Spleen (tissue), 11 donors: ENCODE results near the gene DAB1. TPM values are rescaled to one million over a fixed set of nuclear protein-coding genes. Genes with fewer than 3 reads are reported as not detected.

Experiments used
- DNase-seq: peaks from one replicate; pipeline ENCODE4 v3.0.0-alpha.2; 2020
- H3K27ac ChIP-seq, 8 donors: fragments of 200-600 bp; sonication (generic) in 7 of 8; 1 replicate in 4 of 8; 2 replicates in 4 of 8; pipeline versions ENCODE4 v1.5.0 to v1.8.0; 2016 to 2021; ENCODE audit warnings: inconsistent platforms in 4 of 8, mild to moderate bottlenecking in 4 of 8, moderate library complexity in 1 of 8
- H3K27me3 ChIP-seq, 7 donors: fragments of 200-600 bp; sonication (generic) in 6 of 7; replicated peaks in 1 of 7; 1 replicate in 4 of 7; 2 replicates in 3 of 7; pipeline versions ENCODE4 v1.5.0 to v1.8.0; 2016 to 2021; ENCODE audit warnings: inconsistent platforms in 3 of 7, mild to moderate bottlenecking in 1 of 7
- H3K36me3 ChIP-seq, 6 donors: fragments of 200-600 bp; sonication (generic) in 5 of 6; 1 replicate in 4 of 6; 2 replicates in 2 of 6; pipeline versions ENCODE4 v1.5.0 to v1.8.0; 2016 to 2021; ENCODE audit warnings: inconsistent platforms in 2 of 6
- H3K4me1 ChIP-seq, 6 donors: fragments of 200-600 bp; sonication (generic) in 5 of 6; 1 replicate in 3 of 6; 2 replicates in 3 of 6; pipeline versions ENCODE4 v1.5.0 to v1.8.0; 2016 to 2021; ENCODE audit warnings: inconsistent platforms in 3 of 6
- H3K4me3 ChIP-seq, 8 donors: fragments of 200-600 bp; sonication (generic) in 7 of 8; 1 replicate in 4 of 8; 2 replicates in 4 of 8; pipeline versions ENCODE4 v1.5.0 to v1.8.0; 2016 to 2021; ENCODE audit warnings: inconsistent platforms in 4 of 8, mild to moderate bottlenecking in 4 of 8, moderate library complexity in 2 of 8
- H3K9me3 ChIP-seq, 8 donors: fragments of 200-600 bp; sonication (generic) in 7 of 8; 1 replicate in 4 of 8; 2 replicates in 4 of 8; pipeline versions ENCODE4 v1.5.0 to v1.8.0; 2016 to 2021; ENCODE audit warnings: inconsistent platforms in 4 of 8
- CTCF ChIP-seq, 11 experiments: fragments of 200-600 bp in 7 of 11; fragments of 450-650 bp in 4 of 11; sonication (generic) in 4 of 11; IDR thresholded peaks in 8 of 11; conservative IDR thresholded peaks in 3 of 11; 1 replicate in 7 of 11; 2 replicates in 4 of 11; pipeline versions ENCODE4 v1.4.0 to v1.8.0; 2016 to 2021; ENCODE audit warnings: antibody characterized with exemption in 11 of 11, inconsistent platforms in 4 of 11, mild to moderate bottlenecking in 1 of 11
- POLR2A ChIP-seq, 3 donors: fragments of 450-650 bp; IDR thresholded peaks; one replicate each; pipeline ENCODE4 v1.5.1; 2017; ENCODE audit warnings: antibody characterized with exemption in 3 of 3, mild to moderate bottlenecking in 1 of 3
- POLR2AphosphoS5 ChIP-seq, 3 donors: sonication (generic); formaldehyde crosslinking; IDR thresholded peaks; one replicate each; pipeline ENCODE4 v1.5.1; 2017; ENCODE audit warnings: antibody characterized with exemption in 3 of 3
- WGBS, 5 donors: extraction: QIAGEN DNeasy Blood & Tissue Kit in 3 of 5; methylation state at CpG; one replicate each; pipeline versions ENCODE4 v1.1.5 to v1.1.7; 2013 to 2018; 5-methylcytosine and 5-hydroxymethylcytosine counted together
- intact Hi-C: fragments of 100-400 bp; cut with DNase I; formaldehyde crosslinking; loops from one replicate; pipeline ENCODE4 v1.15.0; 2023; ENCODE audit warnings: low total_unique reads
- polyA plus RNA-seq, 3 donors: library from polyadenylated mRNA; stranded (reverse); fragments of 200-250 nt; gene quantifications; one replicate each; pipeline ENCODE4 v1.2.1, GENCODE V29; 2013
- total RNA-seq, 7 donors: library from RNA; depleted of rRNA in 3 of 7; stranded (reverse); fragments of >200 nt in 3 of 7; fragmentation: NEBNext Ultra II Directional in 4 of 7; extraction: Animal tissue kit (Norgen Biotek cat#: 25700) in 4 of 7; gene quantifications; one replicate each; pipeline versions ENCODE4 v1.1.0 to v1.2.1, GENCODE V29; 2016 to 2021
- donor health status: healthy with polysubstance abuse.
- donor health status: DM: no; HTN: no; CAD: no; lungs with moderate emphysema.
- donor health status: DM: no; HTN: no; CAD: no.
- donor health status: Bipolar disorder and iron deficiency.
- donor health status: healthy.
- donor health status: DM: no; HTN: no; CAD: no.
- donor health status: DM: yes; HTN: yes; CAD: no.

DAB1 gene
- total and polyA plus RNA-seq, 10 donors: 0.03 to 0.70 (median 0.26) TPM; not detected in 1

GRCh38 chr1:56961426-56961825, 462.4 kb downstream of the DAB1 start:
- no peaks in the 10 kb centered on the region for H3K4me1 ChIP-seq
- DNase-seq: no peak
- no peak overlapping the region for H3K4me3 ChIP-seq
- no peak overlapping the region for H3K27ac ChIP-seq
- no peaks in the 10 kb centered on the region for H3K9me3 ChIP-seq
- TF ChIP-seq POLR2AphosphoS5 (IDR thresholded peaks at IDR 0.05) (no peak), POLR2A (IDR thresholded peaks at IDR 0.05) (no peak), CTCF (IDR thresholded peaks at IDR 0.05 in 8 of 11, conservative IDR thresholded peaks at IDR 0.05 in 3 of 11) (no peak)
- peaks cover 0 to 9% (median 0%) of the 10 kb centered on the region in 7 donors for H3K27me3 ChIP-seq
- H3K36me3 ChIP-seq: no peaks in the 10 kb centered on the region
- intact Hi-C loops: no loop called here
- 78 to 86% (median 80%) methylated on average over 10 of the region's 10 CpGs for WGBS, 5 donors

GRCh38 chr1:56958526-56958925, 465.3 kb downstream of the DAB1 start:
- no peak for DNase-seq
- intact Hi-C loops: no loop called here
- WGBS, 5 donors: 61 to 77% (median 66%) methylated on average over 2 of the region's 2 CpGs
- TF ChIP-seq POLR2A (IDR thresholded peaks at IDR 0.05): no peak
- no peak for TF ChIP-seq POLR2AphosphoS5 (IDR thresholded peaks at IDR 0.05)
- no peak for TF ChIP-seq CTCF (IDR thresholded peaks at IDR 0.05 in 8 of 11, conservative IDR thresholded peaks at IDR 0.05 in 3 of 11)
- Histone ChIP-seq H3K27ac (no peak overlapping the region), H3K36me3 (no peaks in the 10 kb centered on the region), H3K9me3 (no peaks in the 10 kb centered on the region), H3K27me3 (peaks cover 0 to 9% (median 0%) of the 10 kb centered on the region in 7 donors), H3K4me1 (no peaks in the 10 kb centered on the region), H3K4me3 (no peak overlapping the region)

GRCh38 chr1:56957931-56958330, 465.9 kb downstream of the DAB1 start:
- intact Hi-C loops: no loop called here
- Histone ChIP-seq H3K36me3 (no peaks in the 10 kb centered on the region), H3K27ac (no peak overlapping the region), H3K27me3 (peaks cover 0 to 9% (median 0%) of the 10 kb centered on the region in 7 donors), H3K4me1 (no peaks in the 10 kb centered on the region), H3K9me3 (no peaks in the 10 kb centered on the region), H3K4me3 (no peak overlapping the region)
- TF ChIP-seq POLR2A (IDR thresholded peaks at IDR 0.05): no peak
- no peak for TF ChIP-seq POLR2AphosphoS5 (IDR thresholded peaks at IDR 0.05)
- no peak for TF ChIP-seq CTCF (IDR thresholded peaks at IDR 0.05 in 8 of 11, conservative IDR thresholded peaks at IDR 0.05 in 3 of 11)
- 55 to 73% (median 64%) methylated on average over 3 of the region's 3 CpGs for WGBS, 5 donors
- DNase-seq: no peak

- no peak overlapping the region for H3K4me3 ChIP-seq
- no peaks in the 10 kb centered on the region for H3K4me1 ChIP-seq
- no peak for TF ChIP-seq CTCF (IDR thresholded peaks at IDR 0.05 in 8 of 11, conservative IDR thresholded peaks at IDR 0.05 in 3 of 11)
- TF ChIP-seq POLR2AphosphoS5 (IDR thresholded peaks at IDR 0.05): no peak
- no peak for TF ChIP-seq POLR2A (IDR thresholded peaks at IDR 0.05)
- H3K36me3 ChIP-seq: no peaks in the 10 kb centered on the region
- WGBS, 5 donors: 69 to 92% (median 82%) methylated on average over 1 of the region's 1 CpG
- peaks cover 0 to 9% (median 0%) of the 10 kb centered on the region in 7 donors for H3K27me3 ChIP-seq
- no peak overlapping the region for H3K27ac ChIP-seq
- intact Hi-C loops: no loop called here
- DNase-seq: no peak
- no peaks in the 10 kb centered on the region for H3K9me3 ChIP-seq
Observed at GRCh38 chr1:56954664-56955063, 469.2 kb downstream of the DAB1 start.
